ENCODE results near the gene GOLGA7B.
"Not testable (repeated sequence)": the region's sequence is repeated elsewhere in the genome, so short reads cannot be mapped to it uniquely, and the experiment has no call there.

The GOLGA7B gene

GRCh38 chr10:97831259-97831658 lies 18.4 kb upstream of the GOLGA7B start:
- no peak for DNase-seq (ENCODE audit: low read depth in 2 of 2)

- DNase-seq (ENCODE audit: low read depth in 2 of 2): no peak
Observed at GRCh38 chr10:97836446-97836845, 13.2 kb upstream of the GOLGA7B start.

- DNase-seq (ENCODE audit: low read depth in 2 of 2): no peak
Observed at GRCh38 chr10:97838091-97838490, 11.6 kb upstream of the GOLGA7B start.

GRCh38 chr10:97841166-97841565 lies 8.5 kb upstream of the GOLGA7B start:
- DNase-seq (ENCODE audit: low read depth in 2 of 2): not testable (repeated sequence)

- not testable (repeated sequence) for DNase-seq (ENCODE audit: low read depth in 2 of 2)
Observed at GRCh38 chr10:97842114-97842513, 7.5 kb upstream of the GOLGA7B start.

- no peak for DNase-seq (ENCODE audit: low read depth in 2 of 2)
Observed at GRCh38 chr10:97842656-97843280, 6.9 kb upstream of the GOLGA7B start.

- no peak for DNase-seq (ENCODE audit: low read depth in 2 of 2)
Observed at GRCh38 chr10:97843281-97843671, 6.4 kb upstream of the GOLGA7B start.

GRCh38 chr10:97843972-97844371 lies 5.7 kb upstream of the GOLGA7B start:
- not testable (repeated sequence) for DNase-seq (ENCODE audit: low read depth in 2 of 2)

- DNase-seq (ENCODE audit: low read depth in 2 of 2): no peak
Observed at GRCh38 chr10:97844678-97845077, 5.0 kb upstream of the GOLGA7B start.

- DNase-seq (ENCODE audit: low read depth in 2 of 2): peak in 1 of 2 donors; percentile 15
Observed at GRCh38 chr10:97849103-97849686, 448 bp upstream of the GOLGA7B start.

GRCh38 chr10:97850446-97850845 lies 803 bp downstream of the GOLGA7B start:
- DNase-seq (ENCODE audit: low read depth in 2 of 2): no peak

GRCh38 chr10:97851341-97852001 lies 1.8 kb downstream of the GOLGA7B start:
- DNase-seq (ENCODE audit: low read depth in 2 of 2): no peak

GRCh38 chr10:97852277-97852676 lies 2.6 kb downstream of the GOLGA7B start:
- no peak for DNase-seq (ENCODE audit: low read depth in 2 of 2)

GRCh38 chr10:97852840-97853405 lies 3.3 kb downstream of the GOLGA7B start:
- DNase-seq (ENCODE audit: low read depth in 2 of 2): no peak

- no peak for DNase-seq (ENCODE audit: low read depth in 2 of 2)
Observed at GRCh38 chr10:97854743-97855142, 5.1 kb downstream of the GOLGA7B start.

- no peak for DNase-seq (ENCODE audit: low read depth in 2 of 2)
Observed at GRCh38 chr10:97858001-97858439, 8.4 kb downstream of the GOLGA7B start.

GRCh38 chr10:97861097-97861750 lies 11.6 kb downstream of the GOLGA7B start:
- DNase-seq (ENCODE audit: low read depth in 2 of 2): no peak

- no peak for DNase-seq (ENCODE audit: low read depth in 2 of 2)
Observed at GRCh38 chr10:97861924-97862323, 12.3 kb downstream of the GOLGA7B start.

- DNase-seq (ENCODE audit: low read depth in 2 of 2): no peak
Observed at GRCh38 chr10:97863808-97864207, 14.2 kb downstream of the GOLGA7B start.

GRCh38 chr10:97865488-97865887 lies 15.8 kb downstream of the GOLGA7B start:
- no peak for DNase-seq (ENCODE audit: low read depth in 2 of 2)

- no peak for DNase-seq (ENCODE audit: low read depth in 2 of 2)
Observed at GRCh38 chr10:97866524-97867219, 17.0 kb downstream of the GOLGA7B start.

All from stimulated activated CD8-positive, alpha-beta memory T cell treated with anti-CD3 and anti-CD28 coated beads, Interleukin-7, amount 100 ng/mL, for 4 hours (primary cell).